H9 (cell line): ENCODE measurements around the gene GNGT2. TPM values are rescaled to one million over a fixed set of nuclear protein-coding genes. Genes with fewer than 3 reads are reported as not detected.

Experiments used
- DNase-seq: peaks from one replicate; pipeline ENCODE4 v3.0.0-alpha.2; 2017
- H2AFZ ChIP-seq: one replicate; pipeline ENCODE4 v1.6.1; 2013; ENCODE audit warnings: mild to moderate bottlenecking, low read length, control low read depth, moderate library complexity
- H2AK5ac ChIP-seq: 2 replicates; pipeline ENCODE4 v1.6.1; 2013; ENCODE audit warnings: low read length, control low read depth, mixed read lengths; ENCODE audit not compliant: insufficient read length
- H2BK120ac ChIP-seq: one replicate; pipeline ENCODE4 v1.6.1; 2013; ENCODE audit warnings: low read depth, mild to moderate bottlenecking, low read length, control low read depth, inconsistent platforms; ENCODE audit not compliant: poor library complexity, severe bottlenecking
- H2BK12ac ChIP-seq: 2 replicates; pipeline ENCODE4 v1.6.1; 2013; ENCODE audit warnings: low read length, control low read depth, mixed read lengths, low read depth; ENCODE audit not compliant: insufficient read length
- H2BK15ac ChIP-seq: 2 replicates; pipeline ENCODE4 v1.6.1; 2013; ENCODE audit warnings: low read depth, low read length, control low read depth
- H2BK20ac ChIP-seq: one replicate; pipeline ENCODE4 v1.6.1; 2013; ENCODE audit warnings: low read depth, mild to moderate bottlenecking, low read length, control low read depth, inconsistent platforms; ENCODE audit not compliant: poor library complexity, severe bottlenecking
- H2BK5ac ChIP-seq: 2 replicates; pipeline ENCODE4 v1.6.1; 2013; ENCODE audit warnings: low read length, control low read depth, mixed read lengths; ENCODE audit not compliant: insufficient read length
- H3K14ac ChIP-seq: 2 replicates; pipeline ENCODE4 v1.6.1; 2013; ENCODE audit warnings: low read length, control low read depth; ENCODE audit not compliant: insufficient read depth
- H3K18ac ChIP-seq: 2 replicates; pipeline ENCODE4 v1.6.1; 2013; ENCODE audit warnings: low read depth, mild to moderate bottlenecking, mixed read lengths, low read length, control low read depth; ENCODE audit not compliant: insufficient read length
- H3K23ac ChIP-seq: 2 replicates; pipeline ENCODE4 v1.6.1; 2013; ENCODE audit warnings: low read length, control low read depth, mixed read lengths, low read depth; ENCODE audit not compliant: insufficient read length
- H3K23me2 ChIP-seq: 2 replicates; pipeline ENCODE4 v1.6.1; 2013; ENCODE audit warnings: low read depth, mild to moderate bottlenecking, mixed read lengths, low read length, control low read depth; ENCODE audit not compliant: insufficient read length, poor library complexity, severe bottlenecking
- H3K27ac ChIP-seq: 2 replicates; pipeline ENCODE4 v1.5.1; 2013; ENCODE audit warnings: low read length, control low read depth, mixed read lengths, low read depth; ENCODE audit not compliant: insufficient read length
- H3K27me3 ChIP-seq: 2 replicates; pipeline ENCODE4 v1.6.1; 2013; ENCODE audit warnings: low read length, control low read depth, inconsistent platforms; ENCODE audit not compliant: insufficient read depth
- H3K4ac ChIP-seq: 2 replicates; pipeline ENCODE4 v1.6.1; 2013; ENCODE audit warnings: low read depth, mild to moderate bottlenecking, control low read depth, inconsistent platforms, low read length, moderate library complexity
- H3K4me1 ChIP-seq: 2 replicates; pipeline ENCODE4 v1.6.1; 2013; ENCODE audit warnings: low read length, control low read depth, inconsistent platforms; ENCODE audit not compliant: insufficient read depth
- H3K4me2 ChIP-seq: 2 replicates; pipeline ENCODE4 v1.6.1; 2013; ENCODE audit warnings: low read length, control low read depth, mixed read lengths; ENCODE audit not compliant: insufficient read length, insufficient read depth
- H3K56ac ChIP-seq: 2 replicates; pipeline ENCODE4 v1.6.1; 2013; ENCODE audit warnings: low read depth, mild to moderate bottlenecking, mixed read lengths, low read length, control low read depth; ENCODE audit not compliant: insufficient read length
- H3K79me1 ChIP-seq: 2 replicates; pipeline ENCODE4 v1.6.1; 2013; ENCODE audit warnings: low read depth, mild to moderate bottlenecking, moderate library complexity, low read length, control low read depth, inconsistent platforms; ENCODE audit not compliant: insufficient read depth, poor library complexity, severe bottlenecking
- H3K79me2 ChIP-seq: 2 replicates; pipeline ENCODE4 v1.6.1; 2013; ENCODE audit warnings: low read length, control low read depth, inconsistent platforms; ENCODE audit not compliant: insufficient read depth
- H3K9ac ChIP-seq: 2 replicates; pipeline ENCODE4 v1.6.1; 2013; ENCODE audit warnings: low read length, control low read depth, mixed read lengths; ENCODE audit not compliant: insufficient read length; ENCODE audit errors: extremely low read depth
- H3K9me3 ChIP-seq: one replicate; pipeline ENCODE4 v1.6.1; 2013; ENCODE audit warnings: low read depth, low read length, inconsistent platforms; ENCODE audit not compliant: control insufficient read depth
- H3T11ph ChIP-seq: one replicate; pipeline ENCODE4 v1.6.1; 2013; ENCODE audit warnings: mild to moderate bottlenecking, low read length, control low read depth, inconsistent platforms
- H4K20me1 ChIP-seq: one replicate; pipeline ENCODE4 v1.6.1; 2013; ENCODE audit not compliant: control insufficient read depth, insufficient read length, insufficient read depth
- H4K5ac ChIP-seq: 2 replicates; pipeline ENCODE4 v1.6.1; 2013; ENCODE audit warnings: low read depth, mild to moderate bottlenecking, mixed read lengths, low read length, control low read depth; ENCODE audit not compliant: insufficient read length
- H4K8ac ChIP-seq: replicated peaks from 2 replicates; pipeline ENCODE4 v1.6.1; 2013; ENCODE audit warnings: low read length, control low read depth, mixed read lengths, low read depth; ENCODE audit not compliant: insufficient read length
- H4K91ac ChIP-seq: 2 replicates; pipeline ENCODE4 v1.6.1; 2013; ENCODE audit warnings: low read depth, mild to moderate bottlenecking, moderate library complexity, mixed read lengths, low read length, control low read depth; ENCODE audit not compliant: insufficient read length
- H3K27ac Mint-ChIP-seq, 3 experiments: 2 replicates in 2 of 3; 3 replicates in 1 of 3; pipeline ENCODE4 v1.8.0; 2020 to 2021; ENCODE audit warnings: mixed read lengths in 3 of 3, mild to moderate bottlenecking in 1 of 3, moderate library complexity in 1 of 3
- H3K27me3 Mint-ChIP-seq: 2 replicates; pipeline ENCODE4 v1.8.0; 2021; ENCODE audit warnings: low read depth, mild to moderate bottlenecking, moderate library complexity, mixed read lengths
- H3K36me3 Mint-ChIP-seq, 3 experiments: 2 replicates in 2 of 3; 3 replicates in 1 of 3; pipeline ENCODE4 v1.8.0; 2020 to 2021; ENCODE audit warnings: low read depth in 3 of 3, mixed read lengths in 3 of 3; ENCODE audit not compliant: insufficient read depth in 1 of 3
- H3K4me1 Mint-ChIP-seq, 2 experiments: 2 replicates each; pipeline ENCODE4 v1.8.0; 2020; ENCODE audit warnings: mixed read lengths in 2 of 2
- H3K4me3 Mint-ChIP-seq, 2 experiments: 2 replicates in 1 of 2; 3 replicates in 1 of 2; pipeline ENCODE4 v1.8.0; 2020 to 2021; ENCODE audit warnings: mild to moderate bottlenecking in 2 of 2, mixed read lengths in 2 of 2, moderate library complexity in 1 of 2
- H3K9me3 Mint-ChIP-seq, 2 experiments: 2 replicates in 1 of 2; 3 replicates in 1 of 2; pipeline ENCODE4 v1.8.0; 2020; ENCODE audit warnings: mild to moderate bottlenecking in 2 of 2, mixed read lengths in 2 of 2, moderate library complexity in 1 of 2
- WGBS: extraction: QIAGEN DNeasy Blood & Tissue Kit; methylation state at CpG from one replicate; pipeline ENCODE4 v1.1.7; 2013; ENCODE audit warnings: missing lambda C conversion rate, low lambda C conversion rate, mixed read lengths; ENCODE audit not compliant: insufficient read length; ENCODE audit errors: extremely low coverage; 5-methylcytosine and 5-hydroxymethylcytosine counted together
- total RNA-seq: library from RNA; stranded (reverse); gene quantifications from 2 replicates; pipeline ENCODE4 v1.2.1, GENCODE V29; 2021
- TF ChIP-seq, protein P1 (sequence below): fragments of 200-600 bp; sonication (generic); conservative IDR thresholded peaks from 3 replicates; pipeline ENCODE4 v1.8.0; 2021; ENCODE audit warnings: antibody characterized with exemption, mild to moderate bottlenecking

GNGT2 gene
- total RNA-seq, 1 experiment from 2014 or later: 0.42 TPM

GRCh38 chr17:49242813-49243212 lies 32.4 kb upstream of the GNGT2 start:
- Histone ChIP-seq H2AFZ (no peak overlapping the region), H3K18ac (no peak overlapping the region), H3K27ac (no peak overlapping the region), H3K4me2 (no peak overlapping the region), H4K8ac (no peak overlapping the region), H2BK20ac (no peak overlapping the region), H2AK5ac (no peak overlapping the region), H3K79me1 (no peaks in the 10 kb centered on the region), H3K9me3 (no peaks in the 10 kb centered on the region), H3K23me2 (no peaks in the 10 kb centered on the region), H3K9ac (no peak overlapping the region), H3K4me1 (no peaks in the 10 kb centered on the region), H3K4ac (no peak overlapping the region), H2BK15ac (no peak overlapping the region), H4K5ac (no peak overlapping the region), H4K91ac (no peak overlapping the region), H3K79me2 (no peaks in the 10 kb centered on the region), H4K20me1 (no peaks in the 10 kb centered on the region), H2BK12ac (no peak overlapping the region), H2BK120ac (no peak overlapping the region), H3K56ac (no peak overlapping the region), H3K27me3 (no peaks in the 10 kb centered on the region), H3K14ac (no peak overlapping the region), H3T11ph (no peak overlapping the region), H2BK5ac (no peak overlapping the region), H3K23ac (no peak overlapping the region)
- Mint-ChIP-seq H3K4me3 (no peak overlapping the region), H3K27me3 (peaks cover 2% of the 10 kb centered on the region), H3K27ac (no peak overlapping the region), H3K4me1 (peaks cover 0 to 5% of the 10 kb centered on the region in 2 experiments; a peak in 2 of 4 replicates), H3K9me3 (no peaks in the 10 kb centered on the region; a peak in 1 of 5 replicates), H3K36me3 (no peaks in the 10 kb centered on the region)
- TF ChIP-seq, protein P1, sequence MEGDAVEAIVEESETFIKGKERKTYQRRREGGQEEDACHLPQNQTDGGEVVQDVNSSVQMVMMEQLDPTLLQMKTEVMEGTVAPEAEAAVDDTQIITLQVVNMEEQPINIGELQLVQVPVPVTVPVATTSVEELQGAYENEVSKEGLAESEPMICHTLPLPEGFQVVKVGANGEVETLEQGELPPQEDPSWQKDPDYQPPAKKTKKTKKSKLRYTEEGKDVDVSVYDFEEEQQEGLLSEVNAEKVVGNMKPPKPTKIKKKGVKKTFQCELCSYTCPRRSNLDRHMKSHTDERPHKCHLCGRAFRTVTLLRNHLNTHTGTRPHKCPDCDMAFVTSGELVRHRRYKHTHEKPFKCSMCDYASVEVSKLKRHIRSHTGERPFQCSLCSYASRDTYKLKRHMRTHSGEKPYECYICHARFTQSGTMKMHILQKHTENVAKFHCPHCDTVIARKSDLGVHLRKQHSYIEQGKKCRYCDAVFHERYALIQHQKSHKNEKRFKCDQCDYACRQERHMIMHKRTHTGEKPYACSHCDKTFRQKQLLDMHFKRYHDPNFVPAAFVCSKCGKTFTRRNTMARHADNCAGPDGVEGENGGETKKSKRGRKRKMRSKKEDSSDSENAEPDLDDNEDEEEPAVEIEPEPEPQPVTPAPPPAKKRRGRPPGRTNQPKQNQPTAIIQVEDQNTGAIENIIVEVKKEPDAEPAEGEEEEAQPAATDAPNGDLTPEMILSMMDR: no peak
- no peak for DNase-seq
- no CpG with 5 or more reads among the region's 5 CpGs for WGBS
